ENCODE data around the gene CDH4. TPM values are rescaled to one million over a fixed set of nuclear protein-coding genes. Genes with fewer than 3 reads are reported as not detected.

CDH4 gene
- total RNA-seq, 1 donor from 2014 or later: 0.23 TPM

GRCh38 chr20:61963149-61963548 is 711.1 kb downstream of the CDH4 start:
- H3K4me3 Mint-ChIP-seq (ENCODE audit: unreplicated experiment): no peak overlapping the region
- peaks cover 3% of the 10 kb centered on the region for H3K27me3 Mint-ChIP-seq (ENCODE audit: unreplicated experiment)
- DNase-seq (ENCODE audit: low spot score): no peak
- no peaks in the 10 kb centered on the region for H3K36me3 Mint-ChIP-seq (ENCODE audit: low read depth, unreplicated experiment)
- H3K27ac Mint-ChIP-seq (ENCODE audit: unreplicated experiment): no peak overlapping the region
- TF ChIP-seq CTCF (IDR thresholded peaks at IDR 0.05; ENCODE audit: unreplicated experiment): no peak
- no peaks in the 10 kb centered on the region for H3K9me3 Mint-ChIP-seq (ENCODE audit: unreplicated experiment)
- no peaks in the 10 kb centered on the region for H3K4me1 Mint-ChIP-seq (ENCODE audit: unreplicated experiment)

- no peak for DNase-seq (ENCODE audit: low spot score)
- TF ChIP-seq CTCF (IDR thresholded peaks at IDR 0.05; ENCODE audit: unreplicated experiment): no peak
- peaks cover 3% of the 10 kb centered on the region for H3K27me3 Mint-ChIP-seq (ENCODE audit: unreplicated experiment)
- H3K27ac Mint-ChIP-seq (ENCODE audit: unreplicated experiment): no peak overlapping the region
- no peaks in the 10 kb centered on the region for H3K9me3 Mint-ChIP-seq (ENCODE audit: unreplicated experiment)
- no peak overlapping the region for H3K4me3 Mint-ChIP-seq (ENCODE audit: unreplicated experiment)
- no peaks in the 10 kb centered on the region for H3K4me1 Mint-ChIP-seq (ENCODE audit: unreplicated experiment)
- H3K36me3 Mint-ChIP-seq (ENCODE audit: low read depth, unreplicated experiment): no peaks in the 10 kb centered on the region
These were observed 712.0 kb downstream of the CDH4 start for GRCh38 chr20:61963885-61964674.

- no peaks in the 10 kb centered on the region for H3K36me3 Mint-ChIP-seq (ENCODE audit: low read depth, unreplicated experiment)
- TF ChIP-seq CTCF (IDR thresholded peaks at IDR 0.05; ENCODE audit: unreplicated experiment): no peak
- DNase-seq (ENCODE audit: low spot score): no peak
- H3K27ac Mint-ChIP-seq (ENCODE audit: unreplicated experiment): no peak overlapping the region
- no peaks in the 10 kb centered on the region for H3K4me1 Mint-ChIP-seq (ENCODE audit: unreplicated experiment)
- peaks cover 3% of the 10 kb centered on the region for H3K27me3 Mint-ChIP-seq (ENCODE audit: unreplicated experiment)
- no peak overlapping the region for H3K4me3 Mint-ChIP-seq (ENCODE audit: unreplicated experiment)
- H3K9me3 Mint-ChIP-seq (ENCODE audit: unreplicated experiment): no peaks in the 10 kb centered on the region
These were observed 712.9 kb downstream of the CDH4 start for GRCh38 chr20:61964675-61965605.

GRCh38 chr20:61965606-61966491 is 713.8 kb downstream of the CDH4 start:
- peaks cover 3% of the 10 kb centered on the region for H3K27me3 Mint-ChIP-seq (ENCODE audit: unreplicated experiment)
- H3K27ac Mint-ChIP-seq (ENCODE audit: unreplicated experiment): no peak overlapping the region
- H3K4me1 Mint-ChIP-seq (ENCODE audit: unreplicated experiment): no peaks in the 10 kb centered on the region
- H3K4me3 Mint-ChIP-seq (ENCODE audit: unreplicated experiment): no peak overlapping the region
- TF ChIP-seq CTCF (IDR thresholded peaks at IDR 0.05; ENCODE audit: unreplicated experiment): no peak
- H3K36me3 Mint-ChIP-seq (ENCODE audit: low read depth, unreplicated experiment): no peaks in the 10 kb centered on the region
- no peaks in the 10 kb centered on the region for H3K9me3 Mint-ChIP-seq (ENCODE audit: unreplicated experiment)
- no peak for DNase-seq (ENCODE audit: low spot score)

All from endothelial cell (in vitro differentiated cells).